Activated T-helper 2 cell treated with anti-CD3 and anti-CD28 coated beads, Interferon-gamma antibody, Interleukin-2, Interleukin-4, amounts not matched to agents 10 μg/mL and 5 μg/mL and 100 μg/mL, durations not matched to agents 14 hours and 24 hours and 36 hours (primary cell): ENCODE measurements around the gene BBS12. TPM values are rescaled to one million over a fixed set of nuclear protein-coding genes. Genes with fewer than 3 reads are reported as not detected.
A peak's percentile ranks its signal among the peaks of the same experiment; 100 is the strongest.

Experiments used
- DNase-seq: peaks from one replicate; pipeline ENCODE4 v3.0.0; 2021; ENCODE audit warnings: low spot score
- H3K27ac Mint-ChIP-seq: one replicate; pipeline ENCODE4 v1.8.0; 2021; ENCODE audit warnings: mixed read lengths
- H3K27me3 Mint-ChIP-seq: one replicate; pipeline ENCODE4 v1.8.0; 2021; ENCODE audit warnings: low read depth, mixed read lengths
- H3K36me3 Mint-ChIP-seq: one replicate; pipeline ENCODE4 v1.8.0; 2021; ENCODE audit warnings: low read depth, mixed read lengths
- H3K4me1 Mint-ChIP-seq: one replicate; pipeline ENCODE4 v1.8.0; 2021; ENCODE audit warnings: low read depth, mixed read lengths
- H3K4me3 Mint-ChIP-seq: one replicate; pipeline ENCODE4 v1.8.0; 2021; ENCODE audit warnings: low read depth, mild to moderate bottlenecking, moderate library complexity, mixed read lengths
- H3K9me3 Mint-ChIP-seq: one replicate; pipeline ENCODE4 v1.8.0; 2021; ENCODE audit warnings: mixed read lengths
- intact Hi-C: fragments of 100-400 bp; cut with micrococcal nuclease; formaldehyde crosslinking; loops from one replicate; pipeline ENCODE4 v1.15.1; 2023
- total RNA-seq: library from RNA; stranded (reverse); gene quantifications from 2 replicates; pipeline ENCODE4 v1.2.3, GENCODE V29; 2022

BBS12 gene
- total RNA-seq, 1 donor from 2014 or later: 3.7 TPM

DNA sequence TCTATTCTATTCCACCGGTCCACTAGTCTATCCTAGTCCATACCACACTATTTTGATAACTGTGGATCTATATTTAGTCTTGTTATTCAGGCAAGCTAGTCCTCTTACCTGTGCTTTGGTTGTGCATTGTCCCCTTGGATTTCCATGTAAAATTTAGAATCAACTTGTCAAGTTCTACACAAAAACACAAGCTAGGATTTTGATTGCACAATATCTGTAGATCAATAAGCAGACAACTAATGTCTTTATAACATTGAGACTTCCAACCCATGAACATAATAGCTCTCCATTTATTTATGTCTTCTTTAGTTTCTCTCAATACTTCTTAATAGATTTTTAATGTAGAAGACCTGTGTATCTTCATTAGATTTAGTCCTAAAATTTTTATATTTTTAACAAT, 10.2 kb upstream of the BBS12 start:
- no peaks in the 10 kb centered on the region for H3K36me3 Mint-ChIP-seq
- no peak overlapping the region for H3K4me3 Mint-ChIP-seq
- peaks cover 7% of the 10 kb centered on the region for H3K4me1 Mint-ChIP-seq
- intact Hi-C loops: no loop called here
- H3K9me3 Mint-ChIP-seq: no peaks in the 10 kb centered on the region
- H3K27ac Mint-ChIP-seq: no peak overlapping the region
- H3K27me3 Mint-ChIP-seq: no peaks in the 10 kb centered on the region
- DNase-seq: no peak

DNA sequence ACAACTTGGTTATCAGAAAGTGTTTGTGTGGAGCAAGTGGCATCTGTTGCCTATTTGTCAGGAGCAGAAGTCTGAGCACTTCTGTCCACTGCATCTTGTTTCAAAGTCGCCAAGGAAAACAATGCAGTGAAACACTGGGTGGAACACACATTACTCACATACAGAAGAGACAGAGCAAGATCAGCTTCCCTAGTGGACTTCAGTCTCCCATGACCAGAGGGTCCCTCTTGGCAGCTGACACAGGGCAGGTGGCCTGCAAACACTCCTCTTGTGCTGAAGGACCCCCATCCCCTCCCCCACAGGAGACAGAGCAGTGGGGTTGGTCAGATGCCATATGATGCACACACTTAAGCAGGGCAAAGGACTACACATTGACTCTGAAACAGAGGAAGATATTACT, 3.6 kb upstream of the BBS12 start:
- intact Hi-C loops: no loop called here
- no peaks in the 10 kb centered on the region for H3K9me3 Mint-ChIP-seq
- no peak overlapping the region for H3K27ac Mint-ChIP-seq
- H3K36me3 Mint-ChIP-seq: no peaks in the 10 kb centered on the region
- DNase-seq: no peak
- H3K4me1 Mint-ChIP-seq: peaks cover 14% of the 10 kb centered on the region
- H3K27me3 Mint-ChIP-seq: no peaks in the 10 kb centered on the region
- no peak overlapping the region for H3K4me3 Mint-ChIP-seq

- intact Hi-C loops: loop anchor here (1.0 to 10.0 kb wide), 6 partner anchors 15 to 907 kb away; partner anchors contain the start of genes CCNA2 and IL2
- Mint-ChIP-seq H3K4me3 (peak overlapping the region; percentile 95), H3K4me1 (peaks cover 14% of the 10 kb centered on the region), H3K9me3 (no peaks in the 10 kb centered on the region), H3K27ac (no peak overlapping the region), H3K27me3 (no peaks in the 10 kb centered on the region), H3K36me3 (no peaks in the 10 kb centered on the region)
- DNase-seq: no peak
Measured at GRCh38 chr4:122731676-122732075, 828 bp upstream of the BBS12 start.

DNA sequence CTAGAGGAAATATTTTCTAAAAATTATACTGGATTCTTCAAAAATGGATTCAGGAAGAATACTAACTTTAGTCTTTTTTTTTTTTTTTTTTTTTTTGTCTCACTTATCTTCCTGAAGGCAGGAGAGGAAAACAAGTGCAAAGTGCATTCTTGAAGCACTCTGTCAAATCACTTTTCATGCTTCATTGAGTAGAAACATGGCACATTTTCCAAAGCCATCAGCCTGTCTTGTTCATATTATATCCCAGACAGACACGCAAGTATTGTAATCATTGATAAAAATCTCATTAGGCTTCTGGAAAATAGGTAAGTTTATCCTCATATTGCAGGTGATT, 1.2 kb downstream of the BBS12 start:
- peak overlapping the region; percentile 92 for H3K27ac Mint-ChIP-seq
- H3K27me3 Mint-ChIP-seq: no peaks in the 10 kb centered on the region
- intact Hi-C loops: loop anchor here (2.0 to 10.0 kb wide), 3 partner anchors 23 to 909 kb away; partner anchors contain the start of genes CCNA2 and IL2
- DNase-seq: no peak
- peak overlapping the region; percentile 95 for H3K4me3 Mint-ChIP-seq
- H3K9me3 Mint-ChIP-seq: peaks cover 7% of the 10 kb centered on the region
- H3K36me3 Mint-ChIP-seq: peaks cover 6% of the 10 kb centered on the region
- H3K4me1 Mint-ChIP-seq: peaks cover 14% of the 10 kb centered on the region

DNA sequence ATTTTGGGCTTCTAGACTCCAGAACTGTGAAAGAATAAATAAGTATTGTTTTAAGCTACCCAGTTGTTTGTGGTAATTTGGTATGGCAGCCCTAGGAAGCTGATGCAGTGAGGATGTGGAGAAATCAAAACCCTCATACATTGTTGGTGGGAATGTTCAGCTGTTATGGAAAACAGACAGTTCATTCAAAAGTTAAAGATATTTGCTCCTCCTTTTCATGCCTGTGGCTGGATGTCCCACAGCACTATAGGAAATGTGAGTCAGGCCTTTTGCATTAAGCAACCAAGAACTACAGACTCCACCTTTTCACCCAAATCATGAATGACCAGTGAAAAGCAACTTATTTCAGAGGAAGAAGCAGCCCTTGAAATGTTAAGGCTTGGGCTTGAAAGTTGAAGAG, 6.7 kb downstream of the BBS12 start:
- Mint-ChIP-seq H3K4me1 (no peaks in the 10 kb centered on the region), H3K27me3 (no peaks in the 10 kb centered on the region), H3K36me3 (peaks cover 9% of the 10 kb centered on the region), H3K27ac (no peak overlapping the region), H3K4me3 (no peak overlapping the region), H3K9me3 (peaks cover 7% of the 10 kb centered on the region)
- intact Hi-C loops: loop anchor here (10.0 kb wide), 1 partner anchor 914 kb away; the partner anchor contains the start of gene CCNA2
- no peak for DNase-seq

- intact Hi-C loops: no loop called here
- Mint-ChIP-seq H3K36me3 (peaks cover 13% of the 10 kb centered on the region), H3K4me1 (peaks cover 20% of the 10 kb centered on the region)
Measured at GRCh38 chr4:122742933-122743829, 10.7 kb downstream of the BBS12 start.

DNA sequence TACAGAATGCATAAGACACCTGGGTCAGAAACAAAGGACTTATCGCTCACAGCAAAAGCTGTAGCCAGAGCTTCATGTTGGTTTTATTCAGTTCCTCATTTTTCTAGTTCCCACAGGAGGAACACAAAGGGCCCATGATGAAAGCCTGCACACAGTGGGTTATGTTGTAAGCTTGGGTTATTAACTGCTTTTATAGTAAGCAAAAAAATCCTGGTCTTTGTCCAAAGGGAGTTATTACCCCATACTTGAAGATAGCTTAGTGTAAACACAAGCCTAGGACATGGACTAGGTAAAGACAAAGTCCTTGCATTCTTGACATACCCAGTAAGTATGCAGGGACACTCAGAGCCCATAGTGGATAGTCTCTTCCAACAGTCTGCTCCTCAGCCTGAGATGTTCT, 11.7 kb downstream of the BBS12 start:
- Mint-ChIP-seq H3K36me3 (peaks cover 13% of the 10 kb centered on the region), H3K27ac (no peak overlapping the region), H3K27me3 (no peaks in the 10 kb centered on the region), H3K4me3 (no peak overlapping the region), H3K9me3 (peaks cover 3% of the 10 kb centered on the region), H3K4me1 (peaks cover 22% of the 10 kb centered on the region)
- DNase-seq: no peak
- intact Hi-C loops: no loop called here

More at GRCh38 chr4:122742933-122743829, 10.7 kb downstream of the BBS12 start:
- peaks cover 3% of the 10 kb centered on the region for H3K9me3 Mint-ChIP-seq
- no peaks in the 10 kb centered on the region for H3K27me3 Mint-ChIP-seq
- DNase-seq: no peak
- no peak overlapping the region for H3K27ac Mint-ChIP-seq
- no peak overlapping the region for H3K4me3 Mint-ChIP-seq

DNA sequence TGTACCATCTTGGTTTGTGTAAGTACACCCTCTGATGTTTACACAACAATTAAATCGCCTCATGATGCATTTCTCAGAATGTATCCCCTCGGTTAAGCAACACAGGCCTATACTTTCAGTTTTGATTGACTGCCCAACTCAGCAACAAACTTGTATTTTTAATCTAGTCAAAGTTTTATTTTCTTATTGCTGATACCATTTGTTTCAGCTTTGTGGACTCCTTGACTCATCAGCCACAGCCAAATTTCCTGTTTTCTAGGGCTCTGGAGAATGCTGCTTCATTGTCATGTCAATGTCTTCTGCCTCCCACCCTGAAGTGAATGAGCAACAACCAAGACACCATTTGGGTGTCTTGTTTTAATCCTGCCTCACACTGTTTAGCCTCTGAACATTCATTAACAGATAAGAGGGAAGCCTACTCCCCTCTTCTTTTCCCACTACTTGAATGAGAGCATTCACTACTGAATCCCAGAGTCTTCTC, 14.0 kb downstream of the BBS12 start:
- DNase-seq: no peak
- H3K9me3 Mint-ChIP-seq: peaks cover 3% of the 10 kb centered on the region

DNA sequence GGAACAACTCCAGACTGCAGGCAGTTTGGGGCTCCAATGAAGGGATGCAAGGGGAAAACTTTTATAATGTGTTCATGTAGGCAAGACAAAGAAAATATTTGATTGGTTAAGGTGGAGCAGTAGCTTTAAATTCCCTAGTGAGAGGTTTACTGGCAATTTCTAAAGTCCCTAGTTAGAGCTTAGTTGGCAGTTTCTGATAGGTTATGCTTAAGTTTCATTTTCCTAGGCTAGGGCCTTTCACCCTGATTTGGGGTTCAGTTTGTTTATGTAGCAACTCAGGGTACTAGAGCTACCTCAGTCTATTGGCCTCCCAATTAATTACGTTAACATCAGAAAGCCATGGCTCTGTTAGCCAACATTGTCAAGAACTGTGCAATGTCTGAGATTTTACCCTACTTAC, 14.6 kb downstream of the BBS12 start:
- intact Hi-C loops: loop anchor here (2.0 kb wide), 1 partner anchor 18 kb away; no protein-coding TSS in a partner anchor
- peaks cover 13% of the 10 kb centered on the region for H3K27me3 Mint-ChIP-seq
- no peak overlapping the region for H3K4me3 Mint-ChIP-seq
- peaks cover 22% of the 10 kb centered on the region for H3K4me1 Mint-ChIP-seq
- H3K9me3 Mint-ChIP-seq: peaks cover 3% of the 10 kb centered on the region
- DNase-seq: no peak
- peak overlapping the region; percentile 26 for H3K27ac Mint-ChIP-seq
- peaks cover 13% of the 10 kb centered on the region for H3K36me3 Mint-ChIP-seq

More for the DNA sequence above, 14.0 kb downstream of the BBS12 start:
- intact Hi-C loops: loop anchor here (1.0 to 2.0 kb wide), 2 partner anchors 14 to 18 kb away; partner anchors contain the start of gene BBS12
- Mint-ChIP-seq H3K36me3 (peaks cover 13% of the 10 kb centered on the region), H3K27me3 (peaks cover 8% of the 10 kb centered on the region), H3K4me3 (no peak overlapping the region), H3K4me1 (peaks cover 22% of the 10 kb centered on the region), H3K27ac (peak overlapping the region; percentile 26)

DNA sequence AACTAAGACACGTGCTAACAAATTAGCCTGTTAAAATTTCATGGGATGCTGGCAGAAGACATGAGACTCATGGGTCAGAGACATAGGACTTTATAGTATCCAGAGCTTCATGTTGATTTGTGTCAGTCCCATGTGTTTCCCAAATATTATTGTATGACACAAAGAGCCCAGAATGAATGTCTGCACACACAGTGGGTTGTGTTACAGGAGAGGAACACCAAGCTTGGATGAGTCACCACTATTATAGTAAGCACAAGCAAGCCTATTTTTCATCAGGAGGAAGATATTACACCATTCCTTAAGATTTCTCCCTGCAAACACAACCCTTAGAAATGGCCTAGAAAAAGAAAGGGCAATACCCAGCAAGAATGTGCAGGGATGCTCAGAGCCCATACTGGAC, 15.4 kb downstream of the BBS12 start:
- H3K27ac Mint-ChIP-seq: no peak overlapping the region
- peaks cover 22% of the 10 kb centered on the region for H3K4me1 Mint-ChIP-seq
- H3K4me3 Mint-ChIP-seq: no peak overlapping the region
- peaks cover 14% of the 10 kb centered on the region for H3K27me3 Mint-ChIP-seq
- intact Hi-C loops: loop anchor here (2.0 kb wide), 1 partner anchor 17 kb away; no protein-coding TSS in a partner anchor
- DNase-seq: no peak
- H3K9me3 Mint-ChIP-seq: peaks cover 3% of the 10 kb centered on the region
- peaks cover 10% of the 10 kb centered on the region for H3K36me3 Mint-ChIP-seq

DNA sequence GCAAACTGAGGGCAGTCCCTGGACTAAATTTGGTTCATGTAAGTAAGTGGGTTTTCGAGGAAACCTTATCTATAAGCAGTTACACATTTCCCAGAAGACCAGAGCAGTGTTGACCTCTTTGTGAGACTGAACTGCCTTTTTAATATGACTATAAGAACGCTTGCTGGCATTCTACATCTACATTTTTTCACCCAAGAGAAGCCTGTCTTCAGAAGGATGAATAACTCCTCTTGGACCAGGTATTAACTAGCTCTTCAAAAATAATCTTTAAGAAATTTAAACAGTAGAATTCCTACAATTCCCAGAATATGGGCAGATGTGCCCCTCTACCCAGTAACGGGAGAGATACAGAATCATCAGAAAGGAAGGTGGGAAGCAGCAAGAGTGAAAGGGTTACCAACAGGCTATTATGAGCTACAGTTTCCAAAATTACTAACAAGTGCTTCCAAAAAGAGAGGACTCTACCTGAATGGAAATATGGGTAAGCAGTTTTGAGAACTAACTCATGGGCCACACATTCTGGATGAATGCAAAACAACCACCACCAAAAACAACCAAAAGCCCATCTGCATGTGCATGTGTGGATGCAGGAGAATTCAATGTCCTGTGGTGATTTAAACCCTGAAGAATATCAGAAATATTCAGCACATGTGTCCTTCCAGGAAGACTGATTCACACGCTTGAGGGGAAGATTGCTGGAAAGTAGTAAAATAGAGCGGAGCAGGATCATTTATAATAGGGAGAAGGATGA, 17.4 kb downstream of the BBS12 start:
- H3K4me1 Mint-ChIP-seq: peaks cover 22% of the 10 kb centered on the region
- peaks cover 3% of the 10 kb centered on the region for H3K9me3 Mint-ChIP-seq
- no peak overlapping the region for H3K27ac Mint-ChIP-seq
- intact Hi-C loops: no loop called here
- no peak for DNase-seq
- H3K36me3 Mint-ChIP-seq: peaks cover 10% of the 10 kb centered on the region
- H3K27me3 Mint-ChIP-seq: peaks cover 28% of the 10 kb centered on the region
- H3K4me3 Mint-ChIP-seq: no peak overlapping the region

GRCh38 chr4:122755675-122756074, 23.2 kb downstream of the BBS12 start:
- Mint-ChIP-seq H3K4me3 (no peak overlapping the region), H3K9me3 (no peaks in the 10 kb centered on the region), H3K36me3 (no peaks in the 10 kb centered on the region), H3K27ac (no peak overlapping the region), H3K27me3 (peaks cover 33% of the 10 kb centered on the region), H3K4me1 (peaks cover 5% of the 10 kb centered on the region)
- intact Hi-C loops: loop anchor here (5.0 kb wide), 1 partner anchor 342 kb away; no protein-coding TSS in a partner anchor
- no peak for DNase-seq
